ENCODE results near the gene PDGFB.

The PDGFB gene

DNA sequence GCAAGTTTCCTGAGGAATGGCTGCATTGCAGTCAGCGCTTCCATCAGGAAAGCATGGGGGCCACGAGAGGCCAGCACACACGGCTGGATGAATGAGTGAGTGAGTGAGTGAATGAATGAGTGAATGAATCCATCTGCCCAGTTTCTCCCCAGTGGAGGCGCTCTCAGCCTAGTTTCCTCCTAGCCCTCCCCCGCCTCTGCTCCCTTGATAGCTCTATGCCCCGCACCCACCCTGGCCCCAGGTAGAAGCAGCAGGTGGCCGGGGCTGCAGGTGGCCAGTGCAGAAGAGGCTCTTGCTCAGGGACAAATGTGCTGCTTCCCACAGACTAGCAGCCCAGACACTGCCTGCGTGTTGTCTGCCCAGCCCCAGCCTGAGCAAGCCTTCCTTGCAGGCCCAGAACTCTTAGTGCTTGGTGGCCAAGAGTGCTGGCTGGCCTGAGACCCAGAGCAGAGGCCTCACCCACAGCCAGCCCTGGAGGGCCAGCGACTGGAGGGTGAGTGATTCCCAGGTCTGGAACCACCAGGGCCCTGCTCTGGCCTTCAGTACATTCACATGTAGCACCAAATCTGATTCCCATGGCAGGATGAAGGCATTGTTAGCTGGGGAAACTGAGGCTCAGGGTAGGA is 31.1 kb upstream of the PDGFB start:
- TF ChIP-seq, protein P1, sequence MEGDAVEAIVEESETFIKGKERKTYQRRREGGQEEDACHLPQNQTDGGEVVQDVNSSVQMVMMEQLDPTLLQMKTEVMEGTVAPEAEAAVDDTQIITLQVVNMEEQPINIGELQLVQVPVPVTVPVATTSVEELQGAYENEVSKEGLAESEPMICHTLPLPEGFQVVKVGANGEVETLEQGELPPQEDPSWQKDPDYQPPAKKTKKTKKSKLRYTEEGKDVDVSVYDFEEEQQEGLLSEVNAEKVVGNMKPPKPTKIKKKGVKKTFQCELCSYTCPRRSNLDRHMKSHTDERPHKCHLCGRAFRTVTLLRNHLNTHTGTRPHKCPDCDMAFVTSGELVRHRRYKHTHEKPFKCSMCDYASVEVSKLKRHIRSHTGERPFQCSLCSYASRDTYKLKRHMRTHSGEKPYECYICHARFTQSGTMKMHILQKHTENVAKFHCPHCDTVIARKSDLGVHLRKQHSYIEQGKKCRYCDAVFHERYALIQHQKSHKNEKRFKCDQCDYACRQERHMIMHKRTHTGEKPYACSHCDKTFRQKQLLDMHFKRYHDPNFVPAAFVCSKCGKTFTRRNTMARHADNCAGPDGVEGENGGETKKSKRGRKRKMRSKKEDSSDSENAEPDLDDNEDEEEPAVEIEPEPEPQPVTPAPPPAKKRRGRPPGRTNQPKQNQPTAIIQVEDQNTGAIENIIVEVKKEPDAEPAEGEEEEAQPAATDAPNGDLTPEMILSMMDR (IDR thresholded peaks at IDR 0.05): no peak

DNA sequence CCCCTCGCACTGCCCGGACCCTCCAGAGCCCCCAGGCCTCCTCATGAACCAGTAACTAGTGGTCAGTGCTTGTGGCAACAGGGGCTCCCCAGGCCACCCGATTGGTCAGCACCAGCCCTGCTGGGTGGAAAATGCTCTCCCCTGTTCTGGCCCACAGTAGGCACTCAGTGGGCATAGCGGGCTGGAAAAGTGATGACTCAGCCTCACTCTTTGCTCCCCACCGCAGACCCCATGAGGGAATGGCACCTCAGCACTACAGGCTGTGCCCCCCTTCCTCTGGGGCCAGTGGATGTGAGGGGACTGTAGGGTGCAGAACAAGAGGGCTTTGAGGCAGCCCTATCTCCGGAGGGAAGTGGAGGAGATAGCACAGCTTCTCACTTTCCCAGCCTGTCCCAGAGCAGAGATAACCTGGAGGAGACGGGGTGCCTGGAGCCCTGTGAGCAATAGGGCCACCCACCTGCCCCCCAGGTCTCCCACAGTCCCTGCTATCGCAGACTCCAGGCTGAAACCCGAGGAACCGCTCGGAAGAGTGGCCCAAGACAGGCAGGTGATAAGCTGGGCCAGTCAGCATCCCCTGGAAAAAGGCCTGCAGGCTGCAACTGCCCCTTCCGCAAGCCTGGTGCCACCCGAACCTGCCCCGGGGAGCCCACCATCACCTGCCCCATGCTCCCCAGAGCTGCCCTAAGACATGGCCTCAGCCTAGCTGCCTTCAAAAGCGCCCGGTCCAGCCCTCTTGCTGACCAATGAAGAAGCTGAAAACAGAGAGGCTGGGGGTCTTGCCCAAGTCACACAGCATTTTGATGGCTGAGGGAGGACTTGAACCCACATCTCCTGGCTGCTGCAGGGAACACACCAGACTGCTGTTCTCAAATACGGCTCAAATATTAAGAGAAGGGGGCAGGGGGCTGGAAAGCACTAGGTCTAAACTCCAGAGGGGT is 29.4 kb upstream of the PDGFB start:
- TF ChIP-seq, protein P1 (IDR thresholded peaks at IDR 0.05): no peak

DNA sequence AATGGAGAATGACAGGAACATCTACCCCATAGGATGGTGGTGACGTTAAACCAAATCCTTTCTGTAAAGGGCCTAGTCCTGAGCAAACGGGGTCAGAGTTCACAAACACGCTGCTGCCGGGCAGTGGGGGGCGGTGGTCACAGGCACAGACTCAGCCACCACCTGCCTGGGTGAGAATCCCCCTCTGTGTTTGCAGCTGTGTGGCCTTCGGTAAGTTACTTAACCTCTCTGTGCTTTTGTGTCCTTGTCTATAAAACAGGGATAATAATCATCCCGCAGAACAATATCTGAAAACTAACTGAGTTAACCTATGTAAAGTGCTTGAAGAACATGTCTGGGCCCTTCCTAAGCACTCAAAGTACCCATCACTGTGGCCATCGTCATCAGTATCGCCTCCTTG is 26.0 kb upstream of the PDGFB start:
- TF ChIP-seq, protein P1 (IDR thresholded peaks at IDR 0.05): no peak

DNA sequence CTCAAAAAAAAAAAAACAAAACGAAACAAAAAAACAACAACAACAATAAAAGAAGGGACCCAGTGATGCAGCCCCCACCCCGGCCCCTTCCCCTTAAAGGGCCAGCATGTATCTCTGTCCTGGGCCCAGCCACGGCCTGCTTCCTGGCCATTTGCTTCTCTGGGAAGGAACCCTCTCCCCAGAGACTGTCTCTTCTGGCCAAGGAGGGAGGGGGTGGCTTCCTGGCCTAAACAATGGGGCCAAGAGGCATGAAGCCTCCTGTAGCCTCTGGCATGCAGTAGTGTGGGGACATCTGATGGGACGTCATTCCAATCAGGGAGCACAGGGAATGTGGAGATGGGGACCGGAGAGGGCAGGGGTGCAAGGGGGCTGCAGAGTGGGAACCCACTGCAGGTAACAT is 25.5 kb upstream of the PDGFB start:
- TF ChIP-seq, protein P1 (IDR thresholded peaks at IDR 0.05): no peak

DNA sequence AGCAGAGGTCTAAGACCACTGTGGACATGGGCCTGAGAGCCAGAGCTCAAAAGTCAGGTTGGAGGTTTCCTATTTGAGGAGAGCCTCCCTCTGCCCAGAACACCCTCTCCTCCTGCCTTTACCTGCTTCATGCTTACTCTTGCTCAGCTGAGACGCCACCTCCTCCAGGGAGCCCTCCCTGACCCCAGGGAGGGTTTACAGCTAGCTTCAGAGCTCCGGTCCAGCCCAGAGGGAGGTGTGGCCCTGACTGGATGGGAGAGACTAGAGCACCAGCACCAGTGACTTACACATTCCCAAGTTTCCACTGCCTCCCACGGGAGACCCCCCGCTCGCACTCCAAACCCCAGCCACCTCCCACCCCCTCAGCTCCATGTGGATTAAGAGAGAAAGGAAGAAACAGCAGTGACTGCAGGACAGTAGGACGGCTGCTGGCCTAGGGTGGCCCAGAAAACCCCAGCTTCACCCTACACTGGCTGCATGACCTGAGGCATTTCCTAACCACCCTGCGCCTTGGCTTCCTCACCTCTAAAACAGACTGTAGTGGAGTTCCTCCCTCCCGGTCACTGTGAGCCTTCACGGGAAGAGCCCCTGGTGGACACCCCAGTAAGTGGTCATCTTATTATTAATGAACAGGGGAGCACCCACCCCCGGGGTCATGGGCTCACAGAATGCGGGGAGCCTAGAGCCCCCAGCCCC is 24.5 kb upstream of the PDGFB start:
- TF ChIP-seq, protein P1 (IDR thresholded peaks at IDR 0.05): no peak

DNA sequence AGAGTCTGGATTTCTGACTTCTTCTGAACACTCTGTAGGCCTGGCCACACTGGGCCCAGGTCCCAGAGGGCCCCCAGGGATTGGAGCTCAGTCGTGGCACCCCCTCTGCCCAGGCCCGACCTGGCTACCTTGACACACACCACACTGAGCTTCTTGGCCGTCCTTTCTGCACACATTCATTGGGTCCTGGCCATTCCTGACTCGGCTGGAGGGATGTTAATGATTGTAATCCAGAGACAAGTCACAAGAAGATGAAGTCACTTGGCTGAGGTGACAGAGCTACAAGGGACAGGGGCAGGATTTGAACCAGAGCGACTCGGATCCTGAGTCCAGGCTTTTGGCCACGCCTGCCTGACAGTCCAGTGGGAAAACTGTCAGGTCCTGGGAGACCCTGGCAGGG is 23.9 kb upstream of the PDGFB start:
- TF ChIP-seq, protein P1 (IDR thresholded peaks at IDR 0.05): no peak

DNA sequence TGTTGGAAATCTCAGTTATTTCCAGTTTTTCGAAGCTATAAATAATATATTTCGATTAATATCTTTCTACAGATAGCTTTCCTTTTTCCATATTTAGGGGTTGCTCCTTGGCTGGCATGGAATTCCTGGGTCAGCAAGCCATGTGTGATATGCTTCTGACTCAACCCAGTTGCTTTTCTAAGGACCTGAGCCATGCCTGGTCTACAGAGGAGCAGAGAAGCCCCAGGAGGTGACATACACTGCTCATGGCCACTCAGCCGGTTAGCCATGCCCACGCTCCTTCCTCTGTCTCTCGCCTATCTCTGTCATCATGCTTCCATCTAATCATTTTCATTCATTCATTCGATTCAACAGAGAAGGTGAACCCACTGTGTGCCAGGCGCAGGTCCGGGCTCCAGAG is 23.2 kb upstream of the PDGFB start:
- TF ChIP-seq, protein P1 (IDR thresholded peaks at IDR 0.05): no peak
